Karpas-422 (cell line): Measurements from ENCODE around the gene PBX1. TPM values are rescaled to one million over a fixed set of nuclear protein-coding genes. Genes with fewer than 3 reads are reported as not detected.
A peak's percentile ranks its signal among the peaks of the same experiment; 100 is the strongest.

Experiments
- DNase-seq: peaks from one replicate; pipeline ENCODE4 v3.0.0-alpha.2; 2015
- H2AFZ ChIP-seq: fragments of 200-600 bp; sonication (generic); 2 replicates; pipeline ENCODE4 v1.6.1; 2014; ENCODE audit warnings: antibody characterized with exemption, low read length, mixed read lengths
- H3K27ac ChIP-seq: fragments of 200-600 bp; sonication (generic); 2 replicates; pipeline ENCODE4 v1.5.1; 2014; ENCODE audit warnings: mild to moderate bottlenecking, low read length, moderate library complexity
- H3K27me3 ChIP-seq: fragments of 200-600 bp; sonication (generic); 2 replicates; pipeline ENCODE4 v1.6.1; 2014; ENCODE audit warnings: low read length, mixed read lengths
- H3K36me3 ChIP-seq: fragments of 200-600 bp; sonication (generic); 2 replicates; pipeline ENCODE4 v1.6.1; 2014; ENCODE audit warnings: low read length, mixed read lengths; ENCODE audit not compliant: insufficient read depth
- H3K4me1 ChIP-seq: fragments of 200-600 bp; sonication (generic); 2 replicates; pipeline ENCODE4 v1.6.1; 2014; ENCODE audit warnings: mild to moderate bottlenecking, low read length, mixed read lengths
- H3K4me2 ChIP-seq: fragments of 200-600 bp; sonication (generic); 2 replicates; pipeline ENCODE4 v1.6.1; 2014; ENCODE audit warnings: low read length, low read depth, mild to moderate bottlenecking; ENCODE audit not compliant: poor library complexity, severe bottlenecking
- H3K4me3 ChIP-seq: fragments of 200-600 bp; sonication (generic); 2 replicates; pipeline ENCODE4 v1.5.1; 2014; ENCODE audit warnings: mild to moderate bottlenecking, antibody characterized with exemption, low read length, mixed read lengths
- H3K79me2 ChIP-seq: fragments of 200-600 bp; sonication (generic); 2 replicates; pipeline ENCODE4 v1.6.1; 2014; ENCODE audit warnings: mild to moderate bottlenecking, low read length, mixed read lengths
- H3K9ac ChIP-seq: fragments of 200-600 bp; sonication (generic); 2 replicates; pipeline ENCODE4 v1.6.0; 2014; ENCODE audit warnings: low read length
- H3K9me2 ChIP-seq: fragments of 200-600 bp; sonication (generic), shearing (Covaris generic); replicated peaks from 2 replicates; pipeline ENCODE4 v1.6.0; 2014; ENCODE audit warnings: mild to moderate bottlenecking, low read length, moderate library complexity; ENCODE audit not compliant: insufficient read depth
- H3K9me3 ChIP-seq: fragments of 300-700, 200-600 bp; sonication (generic); 2 replicates; pipeline ENCODE4 v1.6.1; 2014; ENCODE audit warnings: low read length, mixed read lengths
- H4K20me1 ChIP-seq: fragments of 200-600 bp; sonication (generic); 2 replicates; pipeline ENCODE4 v1.6.1; 2014; ENCODE audit warnings: mild to moderate bottlenecking, antibody characterized with exemption, low read length, low read depth; ENCODE audit not compliant: insufficient read depth
- total RNA-seq: library from RNA; depleted of rRNA; stranded (reverse); fragments of >200 nt; shearing (Covaris generic); gene quantifications from 2 replicates; pipeline ENCODE4 v1.2.3, GENCODE V29; 2014; ENCODE audit warnings: low replicate concordance; rRNA removed

The PBX1 gene
- total RNA-seq, result 0.41 and 0.51 TPM in 2 replicates

- H3K27ac ChIP-seq, result no peak within 1 kb of the TSS
- peak within 1 kb of the TSS; percentile 68 for H3K4me3 ChIP-seq
- peak within 1 kb of the TSS; percentile 100 for H2AFZ ChIP-seq
- no peaks in the 10 kb centered on the region for H3K9me2 ChIP-seq
- DNase-seq, result peak; percentile 96
- no peaks in the 10 kb centered on the region for H3K36me3 ChIP-seq
- no peaks in the 10 kb centered on the region for H3K27me3 ChIP-seq
- H3K79me2 ChIP-seq, result no peaks in the 10 kb centered on the region
- H3K4me1 ChIP-seq, result peaks cover 18% of the 10 kb centered on the region
- H3K4me2 ChIP-seq, result peak within 1 kb of the TSS; percentile 95
- H4K20me1 ChIP-seq, result no peaks in the 10 kb centered on the region
- peak within 1 kb of the TSS; percentile 62 for H3K9ac ChIP-seq
- no peaks in the 10 kb centered on the region for H3K9me3 ChIP-seq
Measured at GRCh38 chr1:164558461-164559341, at the start of gene PBX1. Gene PBX1, plus strand, starts transcription at chr1:164559184.

- Histone ChIP-seq H3K27me3 (no peaks in the 10 kb centered on the region), H3K9me2 (no peaks in the 10 kb centered on the region), H3K9ac (no peak overlapping the region), H3K4me1 (no peaks in the 10 kb centered on the region), H3K4me3 (no peak overlapping the region), H4K20me1 (no peaks in the 10 kb centered on the region), H3K4me2 (no peak overlapping the region), H3K27ac (no peak overlapping the region), H3K9me3 (no peaks in the 10 kb centered on the region), H3K79me2 (no peaks in the 10 kb centered on the region), H2AFZ (no peak overlapping the region), H3K36me3 (no peaks in the 10 kb centered on the region)
- DNase-seq, result no peak
Measured at GRCh38 chr1:164510435-164510834, 48.5 kb upstream of the PBX1 start.

- H3K9me2 ChIP-seq, result no peaks in the 10 kb centered on the region
- no peak overlapping the region for H2AFZ ChIP-seq
- no peaks in the 10 kb centered on the region for H3K27me3 ChIP-seq
- no peaks in the 10 kb centered on the region for H3K9me3 ChIP-seq
- no peak for DNase-seq
- no peak overlapping the region for H3K4me2 ChIP-seq
- no peak overlapping the region for H3K4me3 ChIP-seq
- H3K4me1 ChIP-seq, result no peaks in the 10 kb centered on the region
- H3K9ac ChIP-seq, result no peak overlapping the region
- no peaks in the 10 kb centered on the region for H4K20me1 ChIP-seq
- no peaks in the 10 kb centered on the region for H3K36me3 ChIP-seq
- no peaks in the 10 kb centered on the region for H3K79me2 ChIP-seq
- no peak overlapping the region for H3K27ac ChIP-seq
Measured at GRCh38 chr1:164511001-164511705, 47.8 kb upstream of the PBX1 start.

GRCh38 chr1:164515231-164515630, 43.8 kb upstream of the PBX1 start:
- no peak overlapping the region for H3K4me2 ChIP-seq
- no peak overlapping the region for H2AFZ ChIP-seq
- H4K20me1 ChIP-seq, result no peaks in the 10 kb centered on the region
- H3K36me3 ChIP-seq, result no peaks in the 10 kb centered on the region
- H3K27ac ChIP-seq, result no peak overlapping the region
- H3K27me3 ChIP-seq, result no peaks in the 10 kb centered on the region
- no peaks in the 10 kb centered on the region for H3K4me1 ChIP-seq
- H3K9me2 ChIP-seq, result no peaks in the 10 kb centered on the region
- H3K9ac ChIP-seq, result no peak overlapping the region
- H3K9me3 ChIP-seq, result no peaks in the 10 kb centered on the region
- no peak overlapping the region for H3K4me3 ChIP-seq
- no peaks in the 10 kb centered on the region for H3K79me2 ChIP-seq
- DNase-seq, result no peak

GRCh38 chr1:164515711-164516331, 43.2 kb upstream of the PBX1 start:
- Histone ChIP-seq H3K27me3 (no peaks in the 10 kb centered on the region), H4K20me1 (no peaks in the 10 kb centered on the region), H3K79me2 (no peaks in the 10 kb centered on the region), H3K9ac (no peak overlapping the region), H3K4me3 (no peak overlapping the region), H2AFZ (no peak overlapping the region), H3K4me1 (no peaks in the 10 kb centered on the region), H3K9me2 (no peaks in the 10 kb centered on the region), H3K9me3 (no peaks in the 10 kb centered on the region), H3K4me2 (no peak overlapping the region), H3K36me3 (no peaks in the 10 kb centered on the region), H3K27ac (no peak overlapping the region)
- DNase-seq, result no peak

GRCh38 chr1:164516591-164516990, 42.4 kb upstream of the PBX1 start:
- Histone ChIP-seq H3K9me2 (no peaks in the 10 kb centered on the region), H3K9me3 (no peaks in the 10 kb centered on the region), H3K36me3 (no peaks in the 10 kb centered on the region), H3K4me1 (no peaks in the 10 kb centered on the region), H3K9ac (no peak overlapping the region), H3K4me3 (no peak overlapping the region), H3K4me2 (no peak overlapping the region), H3K79me2 (no peaks in the 10 kb centered on the region), H3K27me3 (no peaks in the 10 kb centered on the region), H2AFZ (no peak overlapping the region), H3K27ac (no peak overlapping the region), H4K20me1 (no peaks in the 10 kb centered on the region)
- no peak for DNase-seq

GRCh38 chr1:164518692-164519332, 40.2 kb upstream of the PBX1 start:
- no peak overlapping the region for H3K9ac ChIP-seq
- H3K36me3 ChIP-seq, result no peaks in the 10 kb centered on the region
- H3K4me1 ChIP-seq, result no peaks in the 10 kb centered on the region
- H3K4me3 ChIP-seq, result no peak overlapping the region
- H3K4me2 ChIP-seq, result no peak overlapping the region
- H4K20me1 ChIP-seq, result no peaks in the 10 kb centered on the region
- DNase-seq, result peak; percentile 42
- no peak overlapping the region for H3K27ac ChIP-seq
- no peaks in the 10 kb centered on the region for H3K27me3 ChIP-seq
- no peaks in the 10 kb centered on the region for H3K9me3 ChIP-seq
- H3K9me2 ChIP-seq, result no peaks in the 10 kb centered on the region
- H2AFZ ChIP-seq, result no peak overlapping the region
- no peaks in the 10 kb centered on the region for H3K79me2 ChIP-seq

- Histone ChIP-seq H3K4me2 (no peak overlapping the region), H3K36me3 (no peaks in the 10 kb centered on the region), H2AFZ (no peak overlapping the region), H3K9ac (no peak overlapping the region), H3K27ac (no peak overlapping the region), H3K27me3 (no peaks in the 10 kb centered on the region), H3K4me3 (no peak overlapping the region), H3K79me2 (no peaks in the 10 kb centered on the region), H3K4me1 (no peaks in the 10 kb centered on the region), H4K20me1 (no peaks in the 10 kb centered on the region), H3K9me2 (no peaks in the 10 kb centered on the region), H3K9me3 (no peaks in the 10 kb centered on the region)
- DNase-seq, result no peak
Measured at GRCh38 chr1:164519426-164519825, 39.6 kb upstream of the PBX1 start.
